Myocyte (in vitro differentiated cells): Measurements from ENCODE around the gene ROBO2. TPM values are rescaled to one million over a fixed set of nuclear protein-coding genes. Genes with fewer than 3 reads are reported as not detected.

ENCODE experiments used
- DNase-seq: peaks from one replicate; pipeline ENCODE4 v3.0.0-alpha.2; 2012; ENCODE audit warnings: low read depth
- total RNA-seq: library from RNA; depleted of rRNA; stranded (reverse); fragments of >200 nt; gene quantifications from 2 replicates; pipeline ENCODE4 v1.2.3, GENCODE V29; 2014

Gene ROBO2
- total RNA-seq, 1 donor from 2014 or later: not detected

- no peak for DNase-seq
Observed at GRCh38 chr3:77189684-77190083, 149.8 kb downstream of the ROBO2 start.

GRCh38 chr3:77190374-77190773 is 150.5 kb downstream of the ROBO2 start:
- no peak for DNase-seq

DNA sequence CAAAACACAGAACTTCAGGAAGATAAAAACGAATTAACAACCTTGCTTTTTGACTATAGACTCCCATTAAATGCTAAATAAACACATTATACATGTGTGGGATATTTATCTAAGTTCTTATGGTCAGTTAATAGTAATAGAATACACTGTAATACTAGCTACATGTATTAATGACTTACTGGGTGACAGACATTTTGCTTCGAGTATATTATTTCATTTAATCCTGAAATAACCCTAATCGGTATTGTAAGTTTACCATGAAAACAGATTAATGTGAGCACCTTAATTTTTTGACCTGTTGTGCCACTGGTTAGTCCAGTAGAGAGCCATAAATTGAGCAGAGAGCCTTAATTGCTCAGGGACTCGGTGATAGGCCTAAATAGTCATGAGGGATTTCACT is 151.1 kb downstream of the ROBO2 start:
- DNase-seq: no peak

GRCh38 chr3:77191640-77192039 is 151.7 kb downstream of the ROBO2 start:
- no peak for DNase-seq

GRCh38 chr3:77195766-77196545 is 156.1 kb downstream of the ROBO2 start:
- no peak for DNase-seq

DNA sequence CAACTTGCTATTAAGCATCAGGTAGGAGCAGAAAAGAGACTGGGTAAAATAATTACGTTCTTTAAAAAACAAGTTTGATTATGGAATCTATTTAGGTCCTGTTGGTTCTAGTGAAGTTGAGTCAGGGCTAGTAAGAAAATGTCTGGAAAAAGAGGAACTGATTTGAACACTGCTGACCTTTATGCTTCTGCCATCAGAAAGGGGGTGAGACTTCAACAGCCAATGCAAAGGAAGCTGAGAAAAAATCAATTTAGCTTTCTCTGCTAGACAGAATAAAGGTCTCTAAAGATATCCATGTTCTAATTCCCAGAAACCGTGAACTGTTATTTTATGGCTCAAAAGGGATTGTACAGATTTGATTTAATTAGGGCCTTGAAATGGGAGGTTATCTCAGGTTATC is 157.5 kb downstream of the ROBO2 start:
- DNase-seq: no peak

GRCh38 chr3:77203851-77204250 is 164.0 kb downstream of the ROBO2 start:
- DNase-seq: no peak

DNA sequence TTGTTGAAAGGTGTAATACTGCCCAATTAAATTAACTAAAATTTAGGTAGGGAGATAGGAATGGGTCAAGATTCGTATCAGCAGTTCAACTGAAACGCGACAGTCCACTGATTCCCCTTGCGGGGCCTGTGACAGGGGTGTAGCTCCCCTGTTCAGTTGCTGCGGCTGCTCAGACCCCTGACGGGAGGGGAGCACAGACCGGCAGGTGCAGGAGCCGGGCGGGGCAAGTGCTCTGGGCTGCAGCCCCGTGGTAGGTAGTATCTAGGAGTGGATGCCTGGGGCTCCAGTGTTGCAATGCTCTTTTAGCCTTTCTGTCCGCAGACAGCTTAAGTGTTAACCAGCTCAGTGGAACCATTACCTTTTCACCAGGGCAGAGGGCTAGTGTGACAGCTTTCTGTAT is 164.9 kb downstream of the ROBO2 start:
- DNase-seq: no peak

DNA sequence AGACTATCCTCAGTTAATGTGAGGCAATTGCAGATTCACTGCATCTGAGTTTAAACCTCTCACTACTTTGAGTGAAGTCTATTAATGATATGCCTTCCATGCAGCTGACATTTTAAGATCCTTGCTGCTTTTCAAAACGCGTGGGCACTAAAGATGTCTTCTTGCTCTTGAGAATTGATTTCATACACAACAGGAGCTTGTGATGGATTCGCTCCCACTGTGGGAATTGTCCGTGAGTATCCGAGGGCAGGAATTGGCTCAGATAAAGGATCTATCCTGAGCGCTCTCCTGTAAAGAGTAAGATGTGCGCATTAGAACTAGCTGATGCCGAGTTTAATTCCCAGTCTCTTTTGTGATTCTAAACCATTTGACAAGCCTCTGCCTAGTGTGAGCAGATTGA is 167.9 kb downstream of the ROBO2 start:
- no peak for DNase-seq

DNA sequence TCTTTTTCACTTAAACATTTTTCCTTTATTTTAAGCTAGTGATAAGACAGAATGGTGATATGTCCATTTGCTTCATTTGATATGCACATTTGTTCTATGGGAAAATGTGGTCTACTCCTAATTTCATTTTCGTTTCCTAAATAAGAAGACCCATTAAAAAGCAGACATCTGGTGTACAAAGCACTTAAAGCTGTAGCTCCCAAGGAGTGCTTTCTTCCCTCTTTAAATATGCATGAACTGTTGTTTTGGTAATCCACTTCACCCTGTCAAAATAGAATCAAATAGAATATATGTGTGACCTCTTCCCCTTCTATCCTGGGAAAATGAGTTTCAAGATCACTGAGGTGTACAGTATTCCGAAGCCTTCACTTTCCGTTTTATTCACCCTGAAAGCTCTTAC is 182.8 kb downstream of the ROBO2 start:
- no peak for DNase-seq

DNA sequence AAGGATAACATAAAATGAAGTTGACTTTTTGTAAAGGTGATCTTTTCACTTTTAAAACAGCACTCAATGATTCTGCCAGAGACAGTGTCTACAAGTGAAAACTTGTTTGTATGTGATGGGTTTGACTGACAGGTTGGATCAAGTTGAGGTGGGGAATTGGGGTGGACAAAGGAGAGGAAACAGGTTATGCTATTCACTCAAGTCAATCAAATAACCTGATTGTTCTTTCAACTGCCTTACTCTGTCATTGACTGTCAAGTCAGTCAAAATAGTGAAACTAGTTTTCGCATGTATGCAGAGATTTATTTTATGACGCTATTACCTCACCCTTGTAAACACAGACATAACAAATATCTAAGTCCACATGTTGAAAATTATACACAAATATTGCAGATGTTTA is 187.7 kb downstream of the ROBO2 start:
- DNase-seq: no peak

- DNase-seq: no peak
Observed at GRCh38 chr3:77232557-77232956, 192.7 kb downstream of the ROBO2 start.

DNA sequence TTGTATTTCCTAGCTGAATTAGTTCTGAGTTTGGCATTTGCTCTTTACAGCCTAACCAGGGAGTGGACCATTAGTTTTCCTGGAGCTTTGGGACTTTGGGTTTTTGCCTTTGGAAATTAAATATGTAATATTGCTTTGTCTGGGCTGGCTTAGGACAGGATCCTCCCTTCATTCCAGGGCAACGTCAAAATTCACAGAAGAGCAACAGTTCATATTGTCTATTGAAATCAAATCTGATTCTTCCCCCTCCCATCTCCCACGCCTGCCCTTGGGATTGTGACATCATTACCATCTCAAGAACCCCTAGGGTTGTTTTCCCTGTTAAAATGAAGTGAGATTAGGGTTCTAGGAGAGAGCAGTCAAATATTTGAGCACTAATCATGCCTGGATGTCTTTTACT is 194.1 kb downstream of the ROBO2 start:
- DNase-seq: no peak

DNA sequence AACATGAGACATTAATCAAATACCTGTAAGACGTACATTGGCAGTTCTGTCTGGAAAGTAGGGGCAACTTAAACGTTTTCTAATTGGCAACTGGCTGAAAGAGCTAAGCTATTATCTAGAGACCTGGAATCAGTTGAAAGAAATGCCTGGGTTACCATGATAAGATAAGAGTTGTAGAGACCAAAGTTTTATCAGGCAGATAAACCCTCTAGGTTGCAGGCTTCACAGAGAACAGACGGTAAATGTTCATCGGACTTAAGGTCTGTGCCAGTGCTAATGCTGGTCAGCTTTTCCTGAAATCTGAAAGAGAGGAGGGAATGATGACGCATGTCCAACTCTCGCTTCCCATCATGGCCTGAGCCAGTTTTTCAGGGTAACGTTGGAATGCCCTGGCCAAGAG is 196.2 kb downstream of the ROBO2 start:
- DNase-seq: no peak

DNA sequence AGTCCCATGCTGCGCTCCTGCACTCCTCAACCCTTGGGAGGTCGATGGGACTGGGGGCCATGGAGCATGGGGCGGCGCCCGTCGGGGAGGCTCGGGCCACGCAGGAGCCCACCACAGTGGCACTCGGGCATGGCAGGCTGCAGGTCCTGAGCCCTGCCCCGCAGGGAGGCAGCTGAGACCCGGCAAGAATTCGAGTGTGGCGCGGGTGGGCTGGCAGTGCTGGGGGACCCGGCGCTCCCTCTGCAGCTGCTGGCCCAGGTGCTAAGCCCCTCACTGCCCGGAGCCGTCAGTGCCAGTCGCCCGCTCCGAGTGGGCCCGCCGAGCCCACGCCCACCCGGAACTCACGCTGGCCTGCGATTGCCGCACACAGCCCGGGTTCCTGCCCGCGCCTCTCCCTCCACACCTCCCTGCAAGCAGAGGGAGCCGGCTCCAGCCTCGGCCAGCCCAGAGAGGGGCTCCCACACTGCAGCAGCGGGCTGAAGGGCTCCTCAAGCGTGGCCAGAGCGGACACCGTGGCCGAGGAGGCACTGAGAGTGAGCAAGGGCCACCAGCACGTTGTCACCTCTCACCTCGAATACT is 200.3 kb downstream of the ROBO2 start:
- no peak for DNase-seq

GRCh38 chr3:77242371-77242770 is 202.5 kb downstream of the ROBO2 start:
- DNase-seq: no peak

GRCh38 chr3:77244981-77245380 is 205.1 kb downstream of the ROBO2 start:
- DNase-seq: no peak

GRCh38 chr3:77247061-77247460 is 207.2 kb downstream of the ROBO2 start:
- DNase-seq: no peak

DNA sequence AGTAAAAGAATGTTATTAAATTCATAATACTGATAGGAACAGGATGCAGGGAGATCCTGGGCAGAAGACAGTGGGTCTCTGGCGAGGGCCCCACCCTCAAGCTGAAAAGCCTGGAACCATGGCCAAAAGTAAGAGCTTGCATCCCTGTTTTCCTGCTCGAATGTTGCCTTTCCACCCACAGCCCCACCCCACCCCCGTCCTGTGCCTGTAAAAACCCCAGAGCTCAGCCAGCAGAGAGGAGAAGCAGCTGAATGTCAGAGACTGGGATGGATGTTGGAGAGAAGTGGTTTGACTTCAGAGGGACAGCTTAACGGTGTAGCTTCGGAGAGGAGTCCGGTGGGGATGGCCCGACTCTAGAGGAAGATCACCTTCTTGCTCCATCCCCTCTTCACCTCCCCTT is 207.9 kb downstream of the ROBO2 start:
- DNase-seq: no peak

- DNase-seq: no peak
Observed at GRCh38 chr3:77248420-77248819, 208.5 kb downstream of the ROBO2 start.

GRCh38 chr3:77251136-77251535 is 211.2 kb downstream of the ROBO2 start:
- DNase-seq: no peak

- peak; percentile 2 for DNase-seq
Observed at GRCh38 chr3:77254967-77255831, 215.3 kb downstream of the ROBO2 start.
